ENCODE measurements around the gene IGF1R.

The IGF1R gene

DNA sequence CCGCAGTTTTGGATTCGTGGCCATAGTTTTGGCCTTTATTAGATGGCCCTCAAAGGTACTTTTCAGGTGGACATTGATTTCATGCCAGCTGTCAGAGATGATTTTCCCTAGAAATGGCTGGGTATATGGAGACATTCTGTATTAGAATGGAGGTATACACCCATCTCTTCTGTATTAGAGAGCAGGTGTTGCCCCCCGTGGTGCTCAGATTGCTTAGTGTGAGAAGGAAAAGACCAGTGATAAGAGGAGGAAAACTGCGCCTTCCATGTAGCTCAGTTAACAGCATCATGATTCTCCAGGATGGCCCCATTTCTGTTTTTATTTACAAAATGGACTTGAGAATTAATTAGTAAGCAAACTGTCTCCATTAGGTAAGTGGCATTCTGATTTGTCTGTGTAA, 145.9 kb downstream of the IGF1R start:
- no peaks in the 10 kb centered on the region for H3K27me3 ChIP-seq (ENCODE audit: insufficient read depth, low read length)
- no peak overlapping the region for H2AFZ ChIP-seq (ENCODE audit: low read depth, low read length)
- no peak overlapping the region for H3K4me3 ChIP-seq (ENCODE audit: low read length)
- no peaks in the 10 kb centered on the region for H3K9me3 ChIP-seq (ENCODE audit: low read length)
- peaks cover 23% of the 10 kb centered on the region for H3K4me1 ChIP-seq (ENCODE audit: insufficient read depth, low read length)
- no peaks in the 10 kb centered on the region for H3K36me3 ChIP-seq (ENCODE audit: insufficient read depth, low read length)

DNA sequence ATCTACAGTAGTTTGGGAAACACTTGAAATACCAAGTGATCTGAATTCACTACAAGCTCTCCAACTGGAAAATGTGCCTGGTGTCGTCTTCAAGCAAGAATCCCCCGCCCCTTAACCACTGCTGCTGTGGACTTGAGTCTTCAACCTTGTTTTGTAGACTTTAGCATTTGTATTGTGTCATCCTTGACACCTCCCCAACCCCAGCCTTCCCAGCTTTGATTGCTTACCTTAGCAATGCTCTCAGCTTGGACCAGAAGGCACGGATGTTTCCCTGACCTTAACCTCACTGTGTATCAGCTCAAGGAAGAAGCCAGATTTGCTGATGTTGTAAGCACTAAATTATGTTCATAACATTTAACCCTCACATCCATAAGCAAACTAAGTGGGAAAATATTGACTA, 146.4 kb downstream of the IGF1R start:
- no peak overlapping the region for H2AFZ ChIP-seq (ENCODE audit: low read depth, low read length)
- peaks cover 29% of the 10 kb centered on the region for H3K4me1 ChIP-seq (ENCODE audit: insufficient read depth, low read length)
- no peaks in the 10 kb centered on the region for H3K36me3 ChIP-seq (ENCODE audit: insufficient read depth, low read length)
- H3K4me3 ChIP-seq (ENCODE audit: low read length): no peak overlapping the region
- H3K9me3 ChIP-seq (ENCODE audit: low read length): no peaks in the 10 kb centered on the region
- no peaks in the 10 kb centered on the region for H3K27me3 ChIP-seq (ENCODE audit: insufficient read depth, low read length)

DNA sequence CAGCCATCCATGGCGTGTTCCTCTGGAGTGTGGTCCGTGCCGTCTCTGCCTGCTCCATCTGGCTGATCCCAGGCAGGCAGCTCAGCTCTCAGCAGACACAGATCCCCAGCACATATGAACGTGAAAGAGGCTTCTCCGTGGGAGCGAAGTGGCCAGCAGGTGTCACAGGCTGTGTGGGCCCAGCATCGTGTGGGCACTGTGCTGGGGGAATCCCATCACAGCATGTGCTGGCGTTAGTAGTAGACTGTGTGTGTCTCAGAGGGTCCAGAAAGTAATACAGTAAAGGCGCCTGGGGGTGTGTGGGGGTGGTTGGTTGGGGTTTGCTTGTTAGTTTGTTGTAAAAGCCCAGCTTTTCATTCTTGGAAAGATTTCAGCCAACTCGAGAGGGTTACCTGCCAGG, 147.6 kb downstream of the IGF1R start:
- no peaks in the 10 kb centered on the region for H3K36me3 ChIP-seq (ENCODE audit: insufficient read depth, low read length)
- no peak overlapping the region for H3K4me3 ChIP-seq (ENCODE audit: low read length)
- no peak overlapping the region for H2AFZ ChIP-seq (ENCODE audit: low read depth, low read length)
- H3K27me3 ChIP-seq (ENCODE audit: insufficient read depth, low read length): no peaks in the 10 kb centered on the region
- peaks cover 38% of the 10 kb centered on the region for H3K4me1 ChIP-seq (ENCODE audit: insufficient read depth, low read length)
- no peaks in the 10 kb centered on the region for H3K9me3 ChIP-seq (ENCODE audit: low read length)

DNA sequence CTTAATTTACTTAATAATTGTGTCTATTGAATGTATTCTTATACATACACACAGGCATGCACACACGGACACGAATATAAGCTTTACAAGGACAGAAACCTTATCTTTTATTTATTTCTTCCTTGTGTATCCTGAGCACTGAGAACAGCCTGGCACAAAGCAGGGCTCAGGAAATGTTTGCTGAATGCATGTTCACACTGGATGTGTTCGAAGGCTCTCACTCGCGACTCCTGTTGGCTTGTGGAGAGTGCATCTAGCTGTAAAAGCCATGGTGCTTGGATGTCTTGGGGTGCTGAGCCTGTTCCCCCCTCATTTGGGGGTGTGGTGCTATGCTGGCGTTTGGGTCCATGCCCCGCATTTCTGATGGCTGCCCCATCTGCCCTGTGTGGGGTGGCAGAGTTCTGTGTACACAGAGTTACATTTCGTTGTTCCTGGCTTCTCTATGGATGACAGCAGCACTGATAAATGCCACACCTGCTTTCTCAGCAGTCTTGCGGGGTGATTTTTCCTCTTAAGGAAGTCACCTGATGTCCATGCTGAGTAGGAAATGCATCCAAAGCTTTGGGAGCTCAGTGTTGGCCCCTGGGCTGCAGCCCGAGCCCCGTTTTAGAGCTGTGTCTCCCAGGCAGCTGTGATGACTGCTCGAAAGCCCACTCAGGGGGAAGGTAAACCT, 148.5 kb downstream of the IGF1R start:
- no peaks in the 10 kb centered on the region for H3K9me3 ChIP-seq (ENCODE audit: low read length)
- H3K4me1 ChIP-seq (ENCODE audit: insufficient read depth, low read length): peaks cover 46% of the 10 kb centered on the region
- no peak overlapping the region for H3K4me3 ChIP-seq (ENCODE audit: low read length)
- no peak overlapping the region for H2AFZ ChIP-seq (ENCODE audit: low read depth, low read length)
- H3K36me3 ChIP-seq (ENCODE audit: insufficient read depth, low read length): no peaks in the 10 kb centered on the region
- H3K27me3 ChIP-seq (ENCODE audit: insufficient read depth, low read length): no peaks in the 10 kb centered on the region

DNA sequence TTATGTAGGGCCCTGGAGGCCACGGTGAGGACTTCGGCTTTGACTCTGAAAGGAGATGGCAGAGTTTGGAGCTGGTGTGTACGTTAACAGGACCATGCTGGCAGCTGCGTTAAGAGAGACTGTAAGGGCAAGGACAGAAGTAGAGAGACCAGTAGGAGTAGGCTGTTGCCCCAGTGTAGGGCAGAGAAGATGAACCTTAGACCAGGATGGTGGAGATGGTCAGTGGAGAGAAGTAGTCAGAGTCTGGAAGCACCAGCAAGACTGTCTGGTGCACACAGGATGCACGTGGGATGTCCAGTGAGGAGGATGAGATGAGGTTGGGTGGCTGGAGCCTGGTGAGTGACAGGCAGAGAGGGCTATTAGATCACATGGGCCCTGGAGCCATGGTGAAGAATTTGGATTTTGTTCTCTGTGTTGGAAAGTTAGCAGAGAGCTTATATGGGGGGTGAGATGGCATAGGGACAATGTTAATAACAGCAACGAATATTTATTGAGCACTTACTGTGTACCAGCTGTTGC, 150.1 kb downstream of the IGF1R start:
- H3K36me3 ChIP-seq (ENCODE audit: insufficient read depth, low read length): no peaks in the 10 kb centered on the region
- H3K4me3 ChIP-seq (ENCODE audit: low read length): no peak overlapping the region
- no peaks in the 10 kb centered on the region for H3K27me3 ChIP-seq (ENCODE audit: insufficient read depth, low read length)
- H2AFZ ChIP-seq (ENCODE audit: low read depth, low read length): no peak overlapping the region
- H3K4me1 ChIP-seq (ENCODE audit: insufficient read depth, low read length): peaks cover 52% of the 10 kb centered on the region
- no peaks in the 10 kb centered on the region for H3K9me3 ChIP-seq (ENCODE audit: low read length)

DNA sequence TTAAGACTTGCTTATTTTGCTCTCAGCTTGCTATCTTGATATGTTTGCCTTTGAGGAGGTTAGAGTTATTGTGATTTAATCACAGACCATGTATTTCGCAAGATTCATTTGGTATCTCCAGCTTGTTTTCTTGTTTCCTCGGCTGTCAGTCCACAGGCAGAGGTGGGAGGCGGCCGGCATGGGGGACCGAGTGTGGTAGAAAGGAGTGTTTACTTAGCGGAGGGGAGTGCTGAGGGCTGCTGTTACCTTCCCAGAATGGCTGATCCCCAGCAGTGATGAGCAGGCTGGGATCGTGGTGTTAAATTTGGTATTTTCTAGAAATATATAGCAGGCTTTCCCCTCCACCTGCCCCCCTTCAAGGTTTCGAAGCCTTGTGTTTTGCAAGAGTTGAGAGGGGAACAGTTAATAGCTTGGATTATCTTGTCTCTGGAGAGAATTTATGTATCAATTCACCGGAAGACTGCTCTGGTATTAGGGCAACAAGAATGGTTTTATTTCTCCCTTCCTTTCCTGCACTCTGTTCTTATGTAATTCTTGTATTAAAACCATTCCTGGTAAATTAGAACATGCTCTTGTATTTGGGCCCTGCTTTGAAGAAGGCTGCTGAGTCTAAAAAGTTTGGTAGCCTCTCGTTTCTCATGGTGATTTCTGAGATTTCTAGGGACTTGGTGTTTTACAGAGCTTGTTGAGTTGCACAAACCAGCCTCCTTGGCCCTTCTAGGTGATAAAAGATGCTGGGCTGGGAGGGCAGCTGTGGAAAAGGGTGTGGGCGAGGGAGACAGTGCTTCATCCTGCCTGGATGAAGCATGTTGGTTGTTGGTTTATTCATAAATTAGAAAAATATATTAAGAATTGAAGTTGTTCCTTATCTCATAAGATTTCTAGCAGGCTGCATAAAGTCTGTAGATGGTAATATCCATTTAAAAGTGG, 151.4 kb downstream of the IGF1R start:
- Histone ChIP-seq H3K36me3 (ENCODE audit: insufficient read depth, low read length) (no peaks in the 10 kb centered on the region), H3K4me1 (ENCODE audit: insufficient read depth, low read length) (peaks cover 41% of the 10 kb centered on the region), H3K4me3 (ENCODE audit: low read length) (peak overlapping the region; percentile 33), H2AFZ (ENCODE audit: low read depth, low read length) (no peak overlapping the region), H3K9me3 (ENCODE audit: low read length) (no peaks in the 10 kb centered on the region), H3K27me3 (ENCODE audit: insufficient read depth, low read length) (no peaks in the 10 kb centered on the region)

DNA sequence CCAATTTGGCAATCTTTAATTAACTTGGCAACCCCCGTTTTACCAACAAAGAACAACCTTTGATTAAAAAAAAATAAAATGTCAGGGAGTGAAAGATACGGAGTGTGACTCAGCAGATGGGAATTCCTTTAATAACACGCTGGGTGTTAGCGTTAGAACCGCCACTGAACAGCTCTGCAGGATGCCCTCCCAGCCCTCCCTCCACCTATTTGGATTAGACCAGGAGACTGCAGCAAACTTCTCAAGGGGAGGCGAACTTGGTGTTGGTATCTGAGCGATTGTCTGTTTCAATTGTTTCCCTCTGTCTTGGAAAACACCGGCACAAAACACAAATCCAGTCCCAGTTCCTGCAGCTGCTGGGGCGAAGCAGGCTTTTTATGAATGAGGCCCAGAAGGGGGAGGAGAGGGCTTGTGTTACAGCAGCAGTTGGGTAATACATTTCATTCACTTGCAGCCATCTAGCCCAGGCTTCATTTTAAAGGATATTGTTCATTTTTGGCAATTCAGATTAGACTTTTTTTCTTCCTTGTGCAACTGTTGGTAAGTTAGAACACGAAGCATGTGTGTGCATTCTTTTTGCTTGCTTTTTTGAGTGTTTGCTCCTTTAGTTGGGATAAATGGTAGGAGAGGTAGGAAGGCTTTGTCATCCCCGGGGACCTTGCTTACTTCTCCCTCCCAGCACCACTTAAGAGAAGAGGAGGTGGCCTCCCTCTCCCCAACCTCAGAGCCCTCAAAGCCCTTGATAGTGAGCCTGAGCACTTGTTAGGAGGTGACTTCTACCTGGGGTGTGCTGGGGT, 152.3 kb downstream of the IGF1R start:
- H3K4me1 ChIP-seq (ENCODE audit: insufficient read depth, low read length): peaks cover 39% of the 10 kb centered on the region
- H3K9me3 ChIP-seq (ENCODE audit: low read length): no peaks in the 10 kb centered on the region
- H3K27me3 ChIP-seq (ENCODE audit: insufficient read depth, low read length): no peaks in the 10 kb centered on the region
- no peak overlapping the region for H2AFZ ChIP-seq (ENCODE audit: low read depth, low read length)
- peak overlapping the region; percentile 33 for H3K4me3 ChIP-seq (ENCODE audit: low read length)
- no peaks in the 10 kb centered on the region for H3K36me3 ChIP-seq (ENCODE audit: insufficient read depth, low read length)

DNA sequence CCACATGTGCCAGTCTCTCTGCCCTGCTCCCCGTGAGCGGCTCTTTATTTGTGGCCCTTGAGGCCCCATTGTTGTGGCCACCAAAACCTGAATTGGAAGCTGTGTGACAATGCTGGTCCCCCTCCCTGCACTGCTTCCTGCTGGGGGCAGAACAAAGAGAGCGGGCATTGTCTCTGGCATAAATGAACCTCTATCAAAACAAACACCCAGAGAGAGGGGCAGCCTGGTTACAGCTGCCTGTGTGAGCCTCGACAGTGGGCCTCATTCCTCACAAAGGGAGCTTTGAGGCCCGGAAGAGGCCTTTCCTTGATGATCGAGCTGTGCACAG, 152.9 kb downstream of the IGF1R start:
- H2AFZ ChIP-seq (ENCODE audit: low read depth, low read length): no peak overlapping the region
- no peaks in the 10 kb centered on the region for H3K36me3 ChIP-seq (ENCODE audit: insufficient read depth, low read length)
- peak overlapping the region; percentile 33 for H3K4me3 ChIP-seq (ENCODE audit: low read length)
- peaks cover 39% of the 10 kb centered on the region for H3K4me1 ChIP-seq (ENCODE audit: insufficient read depth, low read length)
- no peaks in the 10 kb centered on the region for H3K9me3 ChIP-seq (ENCODE audit: low read length)
- H3K27me3 ChIP-seq (ENCODE audit: insufficient read depth, low read length): no peaks in the 10 kb centered on the region

DNA sequence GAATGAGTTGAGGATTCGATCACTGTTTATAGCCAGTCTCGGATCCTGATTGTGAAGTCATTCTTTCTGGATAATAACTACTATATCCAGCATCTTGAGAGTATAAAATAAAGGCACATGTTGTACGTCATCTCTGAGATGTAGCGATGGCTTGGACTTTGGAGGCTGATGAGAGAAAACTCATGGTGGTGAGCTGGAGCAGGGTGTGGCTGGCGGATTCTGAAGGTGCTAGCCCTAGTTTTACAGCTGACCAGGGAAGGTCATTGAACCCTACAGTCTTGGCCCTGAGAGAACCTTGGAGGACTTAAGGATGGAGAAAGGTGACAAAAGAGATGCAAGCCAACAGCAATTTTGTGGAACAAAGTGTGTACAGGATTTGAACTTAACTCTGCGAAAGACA, 153.8 kb downstream of the IGF1R start:
- peaks cover 39% of the 10 kb centered on the region for H3K4me1 ChIP-seq (ENCODE audit: insufficient read depth, low read length)
- H3K27me3 ChIP-seq (ENCODE audit: insufficient read depth, low read length): no peaks in the 10 kb centered on the region
- H3K36me3 ChIP-seq (ENCODE audit: insufficient read depth, low read length): no peaks in the 10 kb centered on the region
- peak overlapping the region; percentile 33 for H3K4me3 ChIP-seq (ENCODE audit: low read length)
- H3K9me3 ChIP-seq (ENCODE audit: low read length): no peaks in the 10 kb centered on the region
- no peak overlapping the region for H2AFZ ChIP-seq (ENCODE audit: low read depth, low read length)

DNA sequence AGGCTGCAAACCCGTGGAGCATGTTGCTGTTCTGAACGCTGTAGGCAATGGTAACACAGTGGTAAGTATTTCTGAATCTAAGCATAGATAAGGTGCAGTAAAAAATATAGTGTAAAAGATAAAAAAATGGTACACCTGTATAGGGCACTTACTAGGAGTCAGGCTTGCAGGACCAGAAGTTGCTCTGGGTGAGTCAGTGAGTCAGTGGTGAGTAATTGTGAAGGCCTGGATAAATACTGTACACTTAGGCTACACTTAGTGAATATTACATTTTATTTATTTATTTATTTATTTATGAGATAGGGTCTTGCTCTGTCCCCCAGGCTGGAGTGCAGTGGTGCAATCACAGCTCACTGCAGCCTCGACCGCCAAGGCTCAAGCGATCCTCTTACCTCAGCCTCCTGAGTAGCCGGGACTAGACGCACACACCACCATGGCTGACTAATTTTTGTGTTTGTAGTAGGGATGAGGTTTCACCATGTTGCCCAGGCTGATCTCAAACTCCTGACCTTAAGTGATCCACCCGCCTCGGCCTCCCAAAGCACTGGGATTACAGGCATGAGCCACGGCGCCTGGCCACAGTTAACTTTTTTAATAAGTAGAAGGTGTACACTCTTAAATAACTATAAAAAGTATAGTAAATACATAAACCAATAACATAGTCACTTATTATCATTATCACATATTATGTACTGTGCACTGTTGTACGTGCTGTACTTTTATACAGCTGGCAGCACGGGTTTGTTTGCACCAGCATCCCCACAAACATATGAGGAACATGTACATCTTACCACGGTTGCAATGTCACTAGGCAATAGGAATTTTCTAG, 155.1 kb downstream of the IGF1R start:
- no peaks in the 10 kb centered on the region for H3K27me3 ChIP-seq (ENCODE audit: insufficient read depth, low read length)
- no peaks in the 10 kb centered on the region for H3K36me3 ChIP-seq (ENCODE audit: insufficient read depth, low read length)
- peaks cover 39% of the 10 kb centered on the region for H3K4me1 ChIP-seq (ENCODE audit: insufficient read depth, low read length)
- no peak overlapping the region for H2AFZ ChIP-seq (ENCODE audit: low read depth, low read length)
- H3K9me3 ChIP-seq (ENCODE audit: low read length): no peaks in the 10 kb centered on the region
- H3K4me3 ChIP-seq (ENCODE audit: low read length): no peak overlapping the region

DNA sequence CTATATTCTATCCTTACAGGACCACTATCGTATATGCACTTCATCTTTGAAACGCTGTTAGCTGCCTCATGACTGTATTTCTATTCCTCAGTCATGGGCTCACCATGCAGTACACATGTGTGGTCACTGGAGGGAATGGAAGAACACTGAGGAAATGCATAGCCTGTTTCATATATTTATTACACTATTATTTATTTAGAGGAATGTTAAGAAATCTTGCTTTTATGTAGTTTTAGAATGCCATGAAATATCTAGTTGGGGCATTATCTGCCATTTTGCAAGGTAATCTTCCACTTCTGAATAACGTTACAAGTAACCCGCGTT, 155.7 kb downstream of the IGF1R start:
- peaks cover under 1% of the 10 kb centered on the region for H3K9me3 ChIP-seq (ENCODE audit: low read length)

DNA sequence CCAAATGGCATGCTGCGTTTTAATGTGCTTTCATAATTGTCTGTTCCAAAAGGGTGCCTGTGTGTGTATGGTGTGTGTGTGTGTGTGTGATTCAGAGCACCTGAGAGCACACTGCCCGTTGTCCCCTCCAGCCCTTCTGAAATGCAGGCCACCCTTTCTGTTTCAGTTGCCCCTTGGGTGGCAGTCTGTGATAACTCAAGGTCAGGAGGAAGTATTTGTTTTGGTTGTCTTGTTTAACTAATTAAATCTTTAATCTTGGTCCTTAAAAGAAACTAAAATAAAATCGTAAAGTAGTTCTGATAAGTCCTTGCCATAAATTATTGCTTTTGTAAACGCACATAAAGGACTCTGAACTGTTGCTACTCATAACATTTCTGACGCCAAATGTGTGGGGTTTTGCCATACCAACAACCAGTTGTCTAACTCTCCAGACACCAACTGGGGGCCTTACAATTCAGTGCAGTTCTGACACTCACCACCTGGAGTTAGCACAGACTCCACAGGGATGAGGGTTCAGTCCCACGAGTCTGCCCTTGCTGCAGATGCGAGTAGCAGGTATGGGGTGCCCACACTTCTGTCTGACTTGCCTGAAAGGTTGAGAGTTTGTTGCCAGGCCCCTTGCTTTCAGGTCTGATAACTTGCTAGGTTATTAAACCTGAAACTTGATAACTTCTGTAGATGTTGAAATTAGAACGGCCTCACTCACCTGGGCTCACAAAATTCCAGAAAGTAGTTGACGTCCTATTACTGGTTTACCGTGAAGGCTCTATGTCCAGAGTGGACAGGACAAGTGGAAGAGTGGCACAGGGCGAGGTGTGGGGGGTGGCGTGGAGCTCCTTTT, 157.3 kb downstream of the IGF1R start:
- H3K4me1 ChIP-seq (ENCODE audit: insufficient read depth, low read length): peaks cover 20% of the 10 kb centered on the region
- H3K4me3 ChIP-seq (ENCODE audit: low read length): no peak overlapping the region
- H3K9me3 ChIP-seq (ENCODE audit: low read length): peaks cover 3% of the 10 kb centered on the region
- H3K36me3 ChIP-seq (ENCODE audit: insufficient read depth, low read length): no peaks in the 10 kb centered on the region
- H3K27me3 ChIP-seq (ENCODE audit: insufficient read depth, low read length): no peaks in the 10 kb centered on the region
- H2AFZ ChIP-seq (ENCODE audit: low read depth, low read length): no peak overlapping the region

More for the DNA sequence above, 155.7 kb downstream of the IGF1R start:
- Histone ChIP-seq H3K27me3 (ENCODE audit: insufficient read depth, low read length) (no peaks in the 10 kb centered on the region), H2AFZ (ENCODE audit: low read depth, low read length) (no peak overlapping the region), H3K36me3 (ENCODE audit: insufficient read depth, low read length) (no peaks in the 10 kb centered on the region), H3K4me3 (ENCODE audit: low read length) (no peak overlapping the region), H3K4me1 (ENCODE audit: insufficient read depth, low read length) (peaks cover 36% of the 10 kb centered on the region)
